Ectodermal cell (in vitro differentiated cells): Measurements from ENCODE around the gene OR2A1.
"Not testable (repeated sequence)": the region's sequence is repeated elsewhere in the genome, so short reads cannot be mapped to it uniquely, and the experiment has no call there.

ENCODE experiments used
- H3K27ac ChIP-seq: 2 replicates; pipeline ENCODE4 v1.7.0; 2013; ENCODE audit warnings: mild to moderate bottlenecking, low read depth, low read length; ENCODE audit not compliant: insufficient read depth, poor library complexity, severe bottlenecking
- H3K27me3 ChIP-seq: 2 replicates; pipeline ENCODE4 v1.7.0; 2013; ENCODE audit warnings: mild to moderate bottlenecking, low read length; ENCODE audit not compliant: insufficient read depth, control insufficient read depth, poor library complexity, severe bottlenecking
- H3K36me3 ChIP-seq: one replicate; pipeline ENCODE4 v1.7.0; 2013; ENCODE audit warnings: low read length; ENCODE audit not compliant: control insufficient read depth, insufficient read depth
- H3K4me1 ChIP-seq: one replicate; pipeline ENCODE4 v1.7.0; 2013; ENCODE audit warnings: low read length; ENCODE audit not compliant: control insufficient read depth, insufficient read depth
- H3K4me3 ChIP-seq: 2 replicates; pipeline ENCODE4 v1.7.0; 2013; ENCODE audit warnings: low read depth, low read length, control low read depth; ENCODE audit not compliant: insufficient read depth
- H3K9me3 ChIP-seq: 2 replicates; pipeline ENCODE4 v1.7.0; 2013; ENCODE audit warnings: mild to moderate bottlenecking, low read length, moderate library complexity; ENCODE audit not compliant: control insufficient read depth
- WGBS, 2 experiments: methylation state at CpG; one replicate each; pipeline ENCODE4 v1.1.7; 2013; ENCODE audit warnings: missing lambda C conversion rate in 2 of 2; 5-methylcytosine and 5-hydroxymethylcytosine counted together

The OR2A1 gene

GRCh38 chr7:144365523-144365922 lies 53.3 kb downstream of the OR2A1 start:
- H3K4me1 ChIP-seq, H3K36me3 ChIP-seq, H3K4me3 ChIP-seq, H3K27ac ChIP-seq, H3K9me3 ChIP-seq, H3K27me3 ChIP-seq: not testable (repeated sequence)
- WGBS, 2 experiments = no CpG with 5 or more reads among the region's 6 CpGs

- no CpG with 5 or more reads among the region's 9 CpGs for WGBS, 2 experiments
Measured at GRCh38 chr7:144367250-144367649, 55.0 kb downstream of the OR2A1 start.

GRCh38 chr7:144369221-144369620 lies 57.0 kb downstream of the OR2A1 start:
- H3K9me3 ChIP-seq, H3K27ac ChIP-seq, H3K27me3 ChIP-seq, H3K4me1 ChIP-seq, H3K4me3 ChIP-seq, H3K36me3 ChIP-seq: not testable (repeated sequence)
- 95 to 96% methylated on average over 4 of the region's 7 CpGs for WGBS, 2 experiments

More at GRCh38 chr7:144367250-144367649, 55.0 kb downstream of the OR2A1 start:
- not testable (repeated sequence) for H3K4me3 ChIP-seq, H3K9me3 ChIP-seq, H3K27me3 ChIP-seq, H3K4me1 ChIP-seq, H3K36me3 ChIP-seq, H3K27ac ChIP-seq
